ENCODE results near the gene ATP6V0E2. TPM values are rescaled to one million over a fixed set of nuclear protein-coding genes. Genes with fewer than 3 reads are reported as not detected.

Gene ATP6V0E2
- total and polyA plus RNA-seq, 2 experiments from 2014 or later, result 11.6 to 25.6 TPM

- no peak overlapping the region for H2AFZ ChIP-seq
Observed at GRCh38 chr7:149837564-149838223, 36.1 kb upstream of the ATP6V0E2 start.

GRCh38 chr7:149838224-149838991, 35.4 kb upstream of the ATP6V0E2 start, which contains the start of gene ZNF862:
ZNF862 (plus strand) TSS chr7:149838375; CDS start chr7:149838612, 237 bp downstream.
- Histone ChIP-seq H3K9me2 (replicated peaks; ENCODE audit: insufficient read depth) (no peaks in the 10 kb centered on the region), H3K4me1 (ENCODE audit: insufficient read depth) (peaks cover 6% of the 10 kb centered on the region), H2AFZ (peak within 1 kb of the TSS; percentile 67), H3K4me3 (peak within 1 kb of the TSS; percentile 74), H3K27me3 (no peaks in the 10 kb centered on the region), H3K4me2 (peak within 1 kb of the TSS; percentile 76), H3K9me3 (ENCODE audit: low read depth) (no peaks in the 10 kb centered on the region), H3K79me2 (peaks cover 10% of the 10 kb centered on the region), H3K27ac (peak within 1 kb of the TSS; percentile 83), H3K36me3 (replicated peaks; ENCODE audit: insufficient read depth, low read depth) (no peaks in the 10 kb centered on the region), H4K20me1 (ENCODE audit: insufficient read depth, poor library complexity, severe bottlenecking) (peaks cover 8% of the 10 kb centered on the region)
- TF ChIP-seq EZH2 (IDR thresholded peaks at IDR 0.05; ENCODE audit: borderline replicate concordance) (no peak), CTCF (IDR thresholded peaks at IDR 0.05; ENCODE audit: poor library complexity) (no peak), EZH2phosphoT487 (IDR thresholded peaks at IDR 0.05; ENCODE audit: low read depth, severe bottlenecking, unreplicated experiment) (no peak)
- WGBS (ENCODE audit: low lambda C conversion rate, missing lambda C conversion rate), result under 1% methylated on average over 58 of the region's 86 CpGs
- peak; percentile 99 for DNase-seq (ENCODE audit: low spot score)

More at GRCh38 chr7:149837564-149838223, 36.1 kb upstream of the ATP6V0E2 start:
- Histone ChIP-seq H3K9me2 (replicated peaks; ENCODE audit: insufficient read depth) (no peaks in the 10 kb centered on the region), H3K36me3 (replicated peaks; ENCODE audit: insufficient read depth, low read depth) (no peaks in the 10 kb centered on the region), H3K9me3 (ENCODE audit: low read depth) (no peaks in the 10 kb centered on the region), H3K27ac (no peak overlapping the region), H3K4me3 (no peak overlapping the region), H3K4me1 (ENCODE audit: insufficient read depth) (peaks cover 6% of the 10 kb centered on the region), H3K79me2 (peaks cover 10% of the 10 kb centered on the region), H4K20me1 (ENCODE audit: insufficient read depth, poor library complexity, severe bottlenecking) (peaks cover 8% of the 10 kb centered on the region), H3K27me3 (no peaks in the 10 kb centered on the region), H3K4me2 (peak overlapping the region; percentile 30)
- 30% methylated on average over 17 of the region's 17 CpGs for WGBS (ENCODE audit: low lambda C conversion rate, missing lambda C conversion rate)
- no peak for DNase-seq (ENCODE audit: low spot score)
- no peak for TF ChIP-seq CTCF (IDR thresholded peaks at IDR 0.05; ENCODE audit: poor library complexity)
- no peak for TF ChIP-seq EZH2 (IDR thresholded peaks at IDR 0.05; ENCODE audit: borderline replicate concordance)
- TF ChIP-seq EZH2phosphoT487 (IDR thresholded peaks at IDR 0.05; ENCODE audit: low read depth, severe bottlenecking, unreplicated experiment), result no peak

- TF ChIP-seq CTCF (IDR thresholded peaks at IDR 0.05; ENCODE audit: poor library complexity), result no peak
- no peak for TF ChIP-seq EZH2 (IDR thresholded peaks at IDR 0.05; ENCODE audit: borderline replicate concordance)
- no peak for TF ChIP-seq EZH2phosphoT487 (IDR thresholded peaks at IDR 0.05; ENCODE audit: low read depth, severe bottlenecking, unreplicated experiment)
- Histone ChIP-seq H3K4me2 (peak overlapping the region; percentile 76), H2AFZ (peak overlapping the region; percentile 67), H3K4me3 (peak overlapping the region; percentile 74), H3K9me2 (replicated peaks; ENCODE audit: insufficient read depth) (no peaks in the 10 kb centered on the region), H3K27me3 (no peaks in the 10 kb centered on the region), H3K36me3 (replicated peaks; ENCODE audit: insufficient read depth, low read depth) (no peaks in the 10 kb centered on the region), H4K20me1 (ENCODE audit: insufficient read depth, poor library complexity, severe bottlenecking) (peaks cover 8% of the 10 kb centered on the region), H3K27ac (peak overlapping the region; percentile 83), H3K79me2 (peaks cover 10% of the 10 kb centered on the region), H3K9me3 (ENCODE audit: low read depth) (no peaks in the 10 kb centered on the region), H3K4me1 (ENCODE audit: insufficient read depth) (peaks cover 6% of the 10 kb centered on the region)
- no peak for DNase-seq (ENCODE audit: low spot score)
- WGBS (ENCODE audit: low lambda C conversion rate, missing lambda C conversion rate), result 6% methylated on average over 6 of the region's 6 CpGs
Observed at GRCh38 chr7:149838992-149839408, 34.8 kb upstream of the ATP6V0E2 start.

Measured in hepatocyte (in vitro differentiated cells).